ENCODE results near the gene GNB1L.

- TF ChIP-seq CTCF (IDR thresholded peaks at IDR 0.05) (no peak), EZH2 (IDR thresholded peaks at IDR 0.05; ENCODE audit: borderline replicate concordance, insufficient read depth, low read depth, low read length, poor library complexity, severe bottlenecking) (no peak)
Measured at GRCh38 chr22:19737846-19738663, 116.6 kb downstream of the GNB1L start.

Measured in B cell (primary cell).